HL-60 (cell line): Measurements from ENCODE around the gene CHAC2.

Experiments used
- POLR2AphosphoS5 ChIP-seq: IDR thresholded peaks from 2 replicates; pipeline ENCODE4 v1.6.1; 2012; ENCODE audit warnings: low read depth
- TF ChIP-seq, protein P1 (sequence below): IDR thresholded peaks from one replicate; pipeline ENCODE4 v1.5.1; 2011; ENCODE audit warnings: low read length, control low read depth, inconsistent platforms; ENCODE audit not compliant: insufficient read depth

DNA sequence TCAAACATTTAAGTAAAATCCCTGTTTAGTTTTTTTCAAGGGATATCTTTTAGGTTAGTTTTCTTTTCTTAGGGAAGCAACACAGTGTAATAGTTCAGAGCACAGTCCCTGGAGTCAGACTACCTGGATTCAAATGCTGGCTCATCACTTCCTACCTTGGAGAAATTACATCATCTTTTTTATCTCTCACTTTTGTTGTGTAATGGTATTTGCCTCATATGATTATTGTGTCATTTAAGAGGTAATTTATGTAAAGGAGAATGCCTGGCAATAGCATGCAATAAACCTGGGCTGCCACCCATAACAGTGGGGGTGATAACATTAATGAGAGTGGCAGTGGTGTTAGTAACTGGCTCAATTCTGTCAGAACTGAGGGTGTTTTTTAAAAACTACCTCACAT is 45.5 kb downstream of the CHAC2 start:
- TF ChIP-seq POLR2AphosphoS5 = no peak
- TF ChIP-seq, protein P1, sequence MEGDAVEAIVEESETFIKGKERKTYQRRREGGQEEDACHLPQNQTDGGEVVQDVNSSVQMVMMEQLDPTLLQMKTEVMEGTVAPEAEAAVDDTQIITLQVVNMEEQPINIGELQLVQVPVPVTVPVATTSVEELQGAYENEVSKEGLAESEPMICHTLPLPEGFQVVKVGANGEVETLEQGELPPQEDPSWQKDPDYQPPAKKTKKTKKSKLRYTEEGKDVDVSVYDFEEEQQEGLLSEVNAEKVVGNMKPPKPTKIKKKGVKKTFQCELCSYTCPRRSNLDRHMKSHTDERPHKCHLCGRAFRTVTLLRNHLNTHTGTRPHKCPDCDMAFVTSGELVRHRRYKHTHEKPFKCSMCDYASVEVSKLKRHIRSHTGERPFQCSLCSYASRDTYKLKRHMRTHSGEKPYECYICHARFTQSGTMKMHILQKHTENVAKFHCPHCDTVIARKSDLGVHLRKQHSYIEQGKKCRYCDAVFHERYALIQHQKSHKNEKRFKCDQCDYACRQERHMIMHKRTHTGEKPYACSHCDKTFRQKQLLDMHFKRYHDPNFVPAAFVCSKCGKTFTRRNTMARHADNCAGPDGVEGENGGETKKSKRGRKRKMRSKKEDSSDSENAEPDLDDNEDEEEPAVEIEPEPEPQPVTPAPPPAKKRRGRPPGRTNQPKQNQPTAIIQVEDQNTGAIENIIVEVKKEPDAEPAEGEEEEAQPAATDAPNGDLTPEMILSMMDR = no peak
